Muscle of leg (tissue), 11 donors: ENCODE data around the gene ADAMTS15. TPM values are rescaled to one million over a fixed set of nuclear protein-coding genes. Genes with fewer than 3 reads are reported as not detected.

Source experiments
- DNase-seq: peaks from one replicate; pipeline ENCODE4 v3.0.0; 2013
- H3K27ac ChIP-seq: one replicate; pipeline ENCODE4 v1.5.1; 2013; ENCODE audit warnings: mild to moderate bottlenecking, low read length, control low read depth
- H3K27me3 ChIP-seq: one replicate; pipeline ENCODE4 v1.6.1; 2013; ENCODE audit warnings: low read length; ENCODE audit not compliant: control insufficient read depth, insufficient read depth
- H3K36me3 ChIP-seq: one replicate; pipeline ENCODE4 v1.6.1; 2013; ENCODE audit warnings: low read length; ENCODE audit not compliant: control insufficient read depth, insufficient read depth
- H3K4me1 ChIP-seq: one replicate; pipeline ENCODE4 v1.6.1; 2013; ENCODE audit warnings: low read length; ENCODE audit not compliant: control insufficient read depth, insufficient read depth
- H3K4me3 ChIP-seq: one replicate; pipeline ENCODE4 v1.5.1; 2013; ENCODE audit warnings: low read length, control low read depth
- H3K9me3 ChIP-seq: replicated peaks from 2 replicates; pipeline ENCODE4 v1.6.1; 2013; ENCODE audit warnings: low read depth, low read length; ENCODE audit not compliant: control insufficient read depth
- WGBS: methylation state at CpG from one replicate; pipeline ENCODE4 v1.1.5; 2013; ENCODE audit warnings: missing lambda C conversion rate; ENCODE audit not compliant: insufficient coverage; 5-methylcytosine and 5-hydroxymethylcytosine counted together
- polyA plus RNA-seq, 8 donors: library from polyadenylated mRNA; unstranded; fragments of 120-200 nt; gene quantifications; one replicate each; pipeline versions ENCODE4 v1.2.1 to v1.2.3, GENCODE V29; 2013; ENCODE audit warnings: inconsistent platforms in 1 of 8, low replicate concordance in 1 of 8; ENCODE audit not compliant: insufficient read length in 8 of 8, insufficient read depth in 1 of 8
- total RNA-seq: library from RNA; stranded (reverse); fragments of 120-200 nt; gene quantifications from one replicate; pipeline ENCODE4 v1.2.4, GENCODE V29; 2013

ADAMTS15 gene
- total and polyA plus RNA-seq, 9 donors = 17.8 to 33.4 (median 24.6) TPM

DNA sequence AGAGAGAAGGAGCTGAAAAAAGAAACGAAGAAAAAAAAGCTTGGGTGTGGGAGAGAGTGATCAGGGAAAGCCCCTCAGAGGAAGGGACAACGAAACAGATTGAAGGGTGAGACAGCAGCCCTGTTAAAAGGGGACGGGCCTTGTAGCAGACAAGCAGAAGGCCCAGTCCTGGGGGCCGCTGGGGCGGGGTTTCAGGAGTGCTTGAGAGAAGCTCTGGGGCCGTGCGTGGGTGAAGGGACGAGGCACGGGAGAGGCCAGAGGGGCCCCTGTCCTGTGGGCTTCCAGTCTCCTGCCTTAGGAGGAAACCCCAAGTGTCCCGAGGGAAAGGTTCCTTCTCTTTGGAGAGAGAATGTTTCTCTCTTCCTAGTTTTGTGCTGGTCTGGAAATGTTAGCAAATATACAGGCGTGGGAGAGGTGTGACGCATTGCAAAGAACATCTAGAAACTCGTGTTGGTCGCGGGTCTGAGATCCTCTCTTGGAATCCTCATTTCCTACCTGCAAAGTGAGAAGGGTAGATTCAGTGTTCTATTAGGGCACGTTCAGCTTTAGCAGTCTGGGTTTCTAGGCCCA lies 28.6 kb downstream of the ADAMTS15 start:
- H3K4me1 ChIP-seq = peaks cover 46% of the 10 kb centered on the region

GRCh38 chr11:130477586-130478203 lies 29.2 kb downstream of the ADAMTS15 start:
- H3K4me1 ChIP-seq = peaks cover 46% of the 10 kb centered on the region
- WGBS = 47% methylated on average over 6 of the region's 6 CpGs

More for the DNA sequence above, 28.6 kb downstream of the ADAMTS15 start:
- Histone ChIP-seq H3K27ac (peak overlapping the region; percentile 71), H3K9me3 (no peaks in the 10 kb centered on the region), H3K4me3 (no peak overlapping the region), H3K27me3 (no peaks in the 10 kb centered on the region), H3K36me3 (peaks cover 41% of the 10 kb centered on the region)
- WGBS = 65% methylated on average over 10 of the region's 16 CpGs
- no peak for DNase-seq

DNA sequence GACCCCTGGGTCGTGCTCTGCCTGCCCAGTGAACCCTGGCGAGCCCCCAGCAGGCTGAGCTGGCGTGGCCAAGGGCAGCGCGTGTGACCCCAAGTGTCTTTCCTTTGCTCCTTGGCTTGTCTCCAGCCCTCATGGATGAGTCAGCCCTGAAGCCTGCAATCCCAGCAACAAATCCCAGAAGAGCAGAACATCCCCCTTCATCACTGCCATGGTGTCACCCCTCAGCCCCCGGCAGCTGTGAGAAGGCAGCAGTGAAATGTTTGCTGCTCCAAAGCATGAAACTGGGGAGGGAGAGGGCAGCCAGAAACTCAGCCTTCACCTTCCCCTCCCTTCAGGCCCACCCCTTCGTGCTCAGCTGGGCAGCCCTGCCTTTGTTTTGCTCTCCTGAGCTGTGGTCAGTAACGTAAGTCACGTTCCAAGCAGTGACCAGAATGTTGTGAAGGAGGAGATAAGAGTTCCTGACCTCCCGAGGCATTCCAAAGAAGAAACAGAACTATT lies 29.8 kb downstream of the ADAMTS15 start:
- no peak overlapping the region for H3K4me3 ChIP-seq
- H3K27ac ChIP-seq = peak overlapping the region; percentile 64

More at GRCh38 chr11:130477586-130478203, 29.2 kb downstream of the ADAMTS15 start:
- no peaks in the 10 kb centered on the region for H3K27me3 ChIP-seq
- no peak overlapping the region for H3K4me3 ChIP-seq
- H3K27ac ChIP-seq = peak overlapping the region; percentile 71
- no peaks in the 10 kb centered on the region for H3K9me3 ChIP-seq
- DNase-seq = peak; percentile 43
- H3K36me3 ChIP-seq = peaks cover 34% of the 10 kb centered on the region

DNA sequence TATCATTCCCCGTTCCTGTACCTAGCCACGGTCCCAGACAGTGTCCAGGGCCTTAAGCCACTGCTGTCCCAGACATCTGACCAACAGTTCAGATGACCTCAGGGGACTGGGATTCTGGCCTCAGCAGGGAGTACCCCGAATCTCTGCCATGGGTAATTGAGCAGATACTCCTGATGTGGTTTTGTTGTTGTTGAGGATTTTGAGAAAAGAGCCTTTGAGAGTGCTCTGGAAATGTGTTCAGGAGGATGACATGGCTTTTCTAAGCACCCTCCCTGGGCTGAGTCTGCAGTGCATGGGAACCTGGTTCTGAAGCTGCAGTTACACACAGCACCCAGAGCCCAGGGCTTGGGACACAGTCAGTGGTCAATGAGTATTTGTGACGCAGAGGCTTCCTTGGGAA lies 30.4 kb downstream of the ADAMTS15 start:
- no peaks in the 10 kb centered on the region for H3K9me3 ChIP-seq
- 55% methylated on average over 4 of the region's 4 CpGs for WGBS
- no peak overlapping the region for H3K4me3 ChIP-seq
- no peak for DNase-seq
- H3K27me3 ChIP-seq = no peaks in the 10 kb centered on the region
- peak overlapping the region; percentile 64 for H3K27ac ChIP-seq
- H3K36me3 ChIP-seq = peaks cover 23% of the 10 kb centered on the region
- H3K4me1 ChIP-seq = peaks cover 46% of the 10 kb centered on the region

More for the DNA sequence above, 29.8 kb downstream of the ADAMTS15 start:
- Histone ChIP-seq H3K36me3 (peaks cover 28% of the 10 kb centered on the region), H3K4me1 (peaks cover 46% of the 10 kb centered on the region), H3K9me3 (no peaks in the 10 kb centered on the region), H3K27me3 (no peaks in the 10 kb centered on the region)
- 16% methylated on average over 7 of the region's 10 CpGs for WGBS
- peak; percentile 82 for DNase-seq

GRCh38 chr11:130480186-130480585 lies 31.7 kb downstream of the ADAMTS15 start:
- no peak overlapping the region for H3K27ac ChIP-seq
- H3K9me3 ChIP-seq = no peaks in the 10 kb centered on the region
- peaks cover 46% of the 10 kb centered on the region for H3K4me1 ChIP-seq
- no peaks in the 10 kb centered on the region for H3K27me3 ChIP-seq
- H3K36me3 ChIP-seq = peaks cover 14% of the 10 kb centered on the region
- no peak overlapping the region for H3K4me3 ChIP-seq
- DNase-seq = no peak
- WGBS = 84% methylated on average over 5 of the region's 5 CpGs

DNA sequence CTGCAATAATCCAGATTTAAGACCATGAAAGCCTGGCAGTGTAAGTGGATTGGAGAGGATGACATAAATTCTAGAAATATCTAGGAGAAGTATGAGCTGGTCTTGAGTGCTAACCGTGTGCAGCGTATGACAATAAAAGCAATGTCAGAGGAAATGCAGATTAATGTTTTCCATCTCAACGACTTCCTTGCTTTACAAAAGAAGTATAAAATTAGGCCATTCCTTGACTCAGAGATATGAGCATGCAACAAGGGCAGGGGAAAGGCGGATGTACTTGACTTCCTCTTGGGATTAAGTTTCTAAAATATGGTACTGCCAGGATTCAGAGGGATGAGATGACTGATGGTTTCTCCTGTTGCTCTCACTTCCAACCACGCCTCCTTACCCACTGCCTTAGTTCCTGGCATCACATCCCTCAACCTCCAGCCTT lies 32.3 kb downstream of the ADAMTS15 start:
- H3K27me3 ChIP-seq = no peaks in the 10 kb centered on the region
- DNase-seq = no peak
- H3K4me1 ChIP-seq = peaks cover 43% of the 10 kb centered on the region
- H3K4me3 ChIP-seq = no peak overlapping the region
- whole genome bisulfite sequencing = no CpG with 5 or more reads among the region's 5 CpGs
- H3K9me3 ChIP-seq = no peaks in the 10 kb centered on the region
- no peak overlapping the region for H3K27ac ChIP-seq
- peaks cover 11% of the 10 kb centered on the region for H3K36me3 ChIP-seq

DNA sequence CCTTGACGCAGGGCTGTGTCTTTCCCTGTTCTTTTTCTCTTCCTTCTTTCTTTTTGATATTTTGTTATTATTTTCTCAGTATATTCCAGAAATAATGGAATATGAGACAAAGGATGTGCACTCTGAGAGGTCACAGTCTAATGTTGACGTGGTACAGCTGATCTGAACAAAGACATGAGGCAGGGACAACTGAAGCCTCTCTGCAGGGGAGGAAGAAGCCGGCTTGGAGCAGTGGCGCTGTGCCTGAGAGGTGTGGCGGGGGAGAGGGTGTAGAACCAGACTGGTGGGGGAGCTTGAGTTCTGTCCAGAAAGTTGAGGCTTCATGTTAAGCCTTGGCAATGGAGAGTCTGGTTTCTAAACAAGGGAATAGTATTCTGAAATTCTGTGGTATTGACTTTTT lies 34.7 kb downstream of the ADAMTS15 start:
- 84% methylated on average over 4 of the region's 5 CpGs for WGBS
- Histone ChIP-seq H3K27ac (no peak overlapping the region), H3K36me3 (peaks cover 6% of the 10 kb centered on the region), H3K9me3 (no peaks in the 10 kb centered on the region), H3K4me1 (peaks cover 25% of the 10 kb centered on the region), H3K4me3 (no peak overlapping the region), H3K27me3 (no peaks in the 10 kb centered on the region)
- DNase-seq = no peak

DNA sequence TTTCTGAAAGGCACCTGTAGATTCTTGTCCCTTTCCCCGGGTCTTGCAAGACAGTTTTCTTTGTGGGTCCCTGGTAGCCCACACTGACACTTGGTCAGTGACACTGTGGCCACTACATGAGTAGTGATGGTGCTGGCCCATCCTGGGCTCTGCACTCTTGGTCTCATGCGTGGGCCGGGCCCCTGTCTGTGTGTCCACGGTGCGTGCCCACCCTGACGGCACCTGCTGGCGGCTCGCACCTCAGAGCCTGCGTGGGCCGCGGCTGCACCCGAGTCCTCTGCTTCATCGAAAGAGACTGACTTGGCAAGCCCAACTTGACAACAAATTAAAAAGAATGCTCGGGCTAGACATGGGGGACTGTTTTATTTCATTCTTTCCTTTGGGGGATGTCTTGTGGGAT lies 37.5 kb downstream of the ADAMTS15 start:
- H3K27me3 ChIP-seq = no peaks in the 10 kb centered on the region
- H3K36me3 ChIP-seq = peaks cover 2% of the 10 kb centered on the region
- 94% methylated on average over 11 of the region's 14 CpGs for WGBS
- peaks cover 3% of the 10 kb centered on the region for H3K4me1 ChIP-seq
- H3K9me3 ChIP-seq = no peaks in the 10 kb centered on the region
- no peak overlapping the region for H3K4me3 ChIP-seq
- H3K27ac ChIP-seq = no peak overlapping the region
- DNase-seq = no peak

GRCh38 chr11:130486391-130486836 lies 38.0 kb downstream of the ADAMTS15 start:
- no peaks in the 10 kb centered on the region for H3K27me3 ChIP-seq
- peaks cover 2% of the 10 kb centered on the region for H3K36me3 ChIP-seq
- H3K27ac ChIP-seq = no peak overlapping the region
- 92% methylated on average over 14 of the region's 16 CpGs for WGBS
- no peaks in the 10 kb centered on the region for H3K9me3 ChIP-seq
- H3K4me3 ChIP-seq = no peak overlapping the region
- DNase-seq = no peak
- peaks cover 3% of the 10 kb centered on the region for H3K4me1 ChIP-seq

DNA sequence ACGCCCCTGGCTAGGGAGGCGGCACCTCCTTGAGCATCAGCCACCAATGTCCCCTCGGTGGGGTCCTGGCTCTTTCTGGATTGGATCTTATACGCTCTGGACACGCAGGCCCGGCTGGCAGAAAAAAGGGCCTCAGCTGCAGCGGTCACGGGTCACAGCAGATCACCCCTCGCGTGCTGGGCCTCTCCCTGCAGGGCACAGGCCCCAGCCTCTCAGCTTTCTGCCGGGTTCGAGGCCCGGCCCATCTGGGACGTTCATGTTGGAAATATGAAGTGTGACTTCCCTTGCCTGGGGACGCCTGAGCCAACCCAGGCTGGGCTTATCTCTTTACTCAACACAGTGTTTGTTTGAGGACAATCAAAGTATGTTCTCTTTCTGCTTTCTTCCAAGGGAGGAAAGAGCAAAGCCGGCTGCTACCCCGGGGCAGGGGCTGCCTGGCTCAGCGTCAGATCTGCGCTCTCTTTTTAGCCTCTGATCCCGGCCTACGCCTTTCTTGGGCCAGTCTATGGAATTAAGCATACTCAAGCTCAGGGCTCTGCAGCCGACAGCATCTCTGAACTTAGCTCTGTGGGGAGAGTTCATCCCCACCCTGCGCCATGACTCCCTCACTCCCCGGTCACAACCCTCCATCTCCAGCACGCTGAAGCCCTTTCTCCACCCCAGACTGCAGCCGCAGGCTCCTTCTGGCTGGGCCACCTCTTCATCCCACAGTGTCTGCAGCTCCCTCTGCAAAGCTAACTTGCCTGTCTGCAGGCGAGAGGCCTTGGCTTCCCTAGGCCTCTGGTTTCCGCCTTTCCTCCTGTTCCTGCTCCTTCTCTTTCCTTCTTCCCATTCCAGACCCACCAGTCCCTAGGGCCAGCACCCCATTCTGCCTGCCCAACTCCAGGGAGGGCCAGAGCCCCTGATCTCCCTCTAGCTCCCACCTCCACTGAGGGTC lies 38.8 kb downstream of the ADAMTS15 start:
- peaks cover 2% of the 10 kb centered on the region for H3K36me3 ChIP-seq
- H3K27ac ChIP-seq = no peak overlapping the region
- no peaks in the 10 kb centered on the region for H3K27me3 ChIP-seq
- no peaks in the 10 kb centered on the region for H3K9me3 ChIP-seq
- WGBS = 81% methylated on average over 25 of the region's 28 CpGs
- peaks cover 3% of the 10 kb centered on the region for H3K4me1 ChIP-seq
- H3K4me3 ChIP-seq = no peak overlapping the region
- DNase-seq = no peak
